Thoracic aorta (tissue), 2 donors: ENCODE measurements around the gene TRIM31. TPM values are rescaled to one million over a fixed set of nuclear protein-coding genes. Genes with fewer than 3 reads are reported as not detected.

ENCODE experiments used
- ATAC-seq: fragments of 150-250 bp; one replicate; pipeline ENCODE4 v1.8.0; 2017; ENCODE audit warnings: low read depth; ENCODE audit not compliant: insufficient number of reproducible peaks, low FRiP score
- DNase-seq: peaks from one replicate; pipeline ENCODE4 v3.0.0-alpha.2; 2020; ENCODE audit warnings: low spot score
- H3K27ac ChIP-seq, 2 donors: fragments of 200-600 bp; sonication (generic); 1 replicate in 1 of 2; 2 replicates in 1 of 2; pipeline ENCODE4 v1.5.1; 2016; ENCODE audit warnings: mild to moderate bottlenecking in 2 of 2, moderate library complexity in 2 of 2
- H3K27me3 ChIP-seq: fragments of 200-600 bp; sonication (generic); replicated peaks from 2 replicates; pipeline ENCODE4 v1.6.0; 2016; ENCODE audit warnings: mild to moderate bottlenecking; ENCODE audit not compliant: insufficient read depth
- H3K36me3 ChIP-seq: fragments of 200-600 bp; sonication (generic); one replicate; pipeline ENCODE4 v1.5.1; 2016
- H3K4me1 ChIP-seq, 2 donors: fragments of 200-600 bp; sonication (generic); 1 replicate in 1 of 2; 2 replicates in 1 of 2; pipeline versions ENCODE4 v1.5.1 to v1.6.0; 2016; ENCODE audit warnings: low read depth in 2 of 2, mild to moderate bottlenecking in 1 of 2; ENCODE audit not compliant: control insufficient read depth in 1 of 2
- H3K4me3 ChIP-seq: fragments of 200-600 bp; sonication (generic); 2 replicates; pipeline ENCODE4 v1.5.1; 2016; ENCODE audit warnings: mild to moderate bottlenecking
- H3K9me3 ChIP-seq: fragments of 200-600 bp; sonication (generic); 2 replicates; pipeline ENCODE4 v1.5.1; 2016
- CTCF ChIP-seq: fragments of 200-600 bp; sonication (generic); IDR thresholded peaks from one replicate; pipeline ENCODE4 v1.5.1; 2019; ENCODE audit warnings: antibody characterized with exemption
- total RNA-seq, 2 donors: library from RNA; depleted of rRNA; stranded (reverse); fragments of >200 nt; gene quantifications; one replicate each; pipeline versions ENCODE4 v1.1.0 to v1.2.3, GENCODE V29; 2016

Gene TRIM31
- total RNA-seq, 2 donors from 2014 or later, result 2.0 TPM; not detected in 1

- H3K36me3 ChIP-seq, result no peaks in the 10 kb centered on the region
- ATAC-seq, result no peak
Observed at GRCh38 chr6:30155520-30156261, 42.8 kb upstream of the TRIM31 start.

DNA sequence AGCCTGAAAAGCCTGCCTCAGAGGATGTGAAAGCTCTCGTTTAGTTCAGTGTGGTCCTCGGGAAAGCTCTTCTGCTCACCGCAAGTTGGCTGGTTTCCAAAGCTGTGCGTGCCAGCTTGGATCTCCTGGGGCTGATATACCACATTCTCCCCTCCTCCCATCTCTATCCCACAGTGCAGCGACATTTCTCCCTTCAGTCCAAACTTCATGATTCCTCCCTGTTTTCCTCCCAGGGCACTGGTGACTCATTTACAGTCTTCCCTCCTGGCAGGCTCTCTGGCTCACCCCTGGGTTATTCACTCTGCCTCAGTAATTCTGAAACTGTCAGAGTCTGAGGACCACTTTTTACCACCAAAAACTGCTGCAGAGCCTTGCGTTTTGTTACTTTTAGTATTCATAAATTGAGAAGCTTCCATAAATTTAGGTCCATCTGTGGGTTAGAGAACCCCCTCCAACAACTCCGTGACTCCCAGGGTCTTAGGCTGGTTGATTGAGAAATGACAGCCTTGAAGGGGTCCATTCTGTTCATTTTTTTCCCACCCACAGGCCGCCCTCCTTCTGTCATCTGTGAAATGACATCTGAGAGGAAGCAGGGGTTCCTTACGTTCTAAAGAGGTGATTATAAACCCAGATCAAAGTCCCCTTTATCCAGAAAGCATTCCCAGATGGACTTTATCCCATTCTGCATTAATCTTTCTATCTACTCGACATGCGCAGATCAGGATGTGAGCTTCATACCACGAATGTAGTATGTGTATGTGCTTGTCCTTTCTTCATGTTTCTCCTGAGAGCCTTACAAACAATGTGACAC lies 42.0 kb upstream of the TRIM31 start:
- no peak for ATAC-seq

More at GRCh38 chr6:30155520-30156261, 42.8 kb upstream of the TRIM31 start:
- no peak for DNase-seq
- no peaks in the 10 kb centered on the region for H3K27me3 ChIP-seq
- no peaks in the 10 kb centered on the region for H3K4me1 ChIP-seq
- H3K4me3 ChIP-seq, result no peak overlapping the region
- TF ChIP-seq CTCF, result no peak
- no peak overlapping the region for H3K27ac ChIP-seq
- H3K9me3 ChIP-seq, result no peaks in the 10 kb centered on the region

GRCh38 chr6:30154061-30154460 lies 41.2 kb upstream of the TRIM31 start:
- no peak overlapping the region for H3K4me3 ChIP-seq
- no peak overlapping the region for H3K27ac ChIP-seq
- H3K4me1 ChIP-seq, result no peaks in the 10 kb centered on the region
- H3K9me3 ChIP-seq, result no peaks in the 10 kb centered on the region
- TF ChIP-seq CTCF, result no peak
- H3K27me3 ChIP-seq, result no peaks in the 10 kb centered on the region
- ATAC-seq, result no peak
- H3K36me3 ChIP-seq, result no peaks in the 10 kb centered on the region
- DNase-seq, result no peak

More for the DNA sequence above, 42.0 kb upstream of the TRIM31 start:
- no peaks in the 10 kb centered on the region for H3K27me3 ChIP-seq
- DNase-seq, result no peak
- no peaks in the 10 kb centered on the region for H3K36me3 ChIP-seq
- no peak for TF ChIP-seq CTCF
- H3K4me1 ChIP-seq, result no peaks in the 10 kb centered on the region
- H3K9me3 ChIP-seq, result no peaks in the 10 kb centered on the region
- H3K27ac ChIP-seq, result no peak overlapping the region
- H3K4me3 ChIP-seq, result no peak overlapping the region

DNA sequence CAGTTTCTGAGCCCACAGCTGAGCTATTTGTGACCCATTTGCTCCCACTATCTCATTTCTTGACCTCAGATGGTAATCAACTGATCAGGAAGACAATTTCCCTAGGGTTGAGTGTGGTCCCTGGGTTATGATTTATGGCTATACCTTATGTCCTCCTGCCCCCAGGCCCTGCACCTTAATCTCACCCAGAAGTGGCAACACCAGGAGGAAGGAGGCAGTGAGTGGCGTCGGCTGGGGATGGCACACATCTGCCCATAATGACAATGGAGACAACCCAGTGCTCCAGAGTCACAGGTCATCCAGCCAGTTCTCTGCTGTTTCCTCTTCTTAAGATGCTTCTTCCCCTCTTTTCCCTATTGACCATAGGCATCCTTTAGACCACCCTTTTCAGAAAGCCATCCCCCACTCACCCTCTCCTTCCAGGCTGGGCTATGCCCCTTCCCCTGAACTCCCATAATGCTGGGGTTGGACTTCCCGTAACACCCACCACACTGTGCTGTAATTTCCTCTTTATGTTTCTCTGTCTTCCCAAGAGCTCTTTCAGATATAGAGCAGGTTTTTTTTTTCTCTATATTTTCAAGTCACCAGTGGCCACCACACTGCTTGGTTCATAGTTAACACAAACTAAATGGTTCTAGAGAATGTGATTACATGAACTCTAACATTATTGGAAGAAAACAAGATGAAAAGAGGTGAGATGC lies 40.2 kb upstream of the TRIM31 start:
- no peak for TF ChIP-seq CTCF
- Histone ChIP-seq H3K4me1 (no peaks in the 10 kb centered on the region), H3K36me3 (no peaks in the 10 kb centered on the region), H3K27me3 (no peaks in the 10 kb centered on the region), H3K27ac (no peak overlapping the region), H3K4me3 (no peak overlapping the region), H3K9me3 (no peaks in the 10 kb centered on the region)
- no peak for ATAC-seq
- DNase-seq, result no peak
